GM06990 (cell line): Measurements from ENCODE around the gene CCDC30.

Source experiments
- DNase-seq: peaks from one replicate; pipeline ENCODE4 v3.0.0-alpha.2; 2011; ENCODE audit not compliant: insufficient read length; ENCODE audit errors: extremely low read depth
- H3K27me3 ChIP-seq: replicated peaks from 2 replicates; pipeline ENCODE4 v1.6.0; 2011; ENCODE audit warnings: low read length; ENCODE audit not compliant: control insufficient read depth, insufficient read depth
- H3K36me3 ChIP-seq: 2 replicates; pipeline ENCODE4 v1.5.1; 2011; ENCODE audit warnings: low read length; ENCODE audit not compliant: control insufficient read depth, insufficient read depth
- H3K4me3 ChIP-seq: replicated peaks from 2 replicates; pipeline ENCODE4 v1.5.1; 2011; ENCODE audit warnings: low read depth, mild to moderate bottlenecking, control low read depth, low read length
- CTCF ChIP-seq: IDR thresholded peaks from 2 replicates; pipeline ENCODE4 v1.5.1; 2011; ENCODE audit warnings: low read length, control low read depth, mild to moderate bottlenecking, inconsistent platforms; ENCODE audit not compliant: insufficient read depth, poor library complexity, severe bottlenecking

Gene CCDC30

GRCh38 chr1:42639116-42639515 is 176.0 kb downstream of the CCDC30 start:
- Histone ChIP-seq H3K36me3 (no peaks in the 10 kb centered on the region), H3K27me3 (no peaks in the 10 kb centered on the region), H3K4me3 (no peak overlapping the region)
- DNase-seq, result no peak
- TF ChIP-seq CTCF, result no peak

GRCh38 chr1:42646056-42646455 is 183.0 kb downstream of the CCDC30 start:
- H3K27me3 ChIP-seq, result no peaks in the 10 kb centered on the region
- H3K4me3 ChIP-seq, result no peak overlapping the region
- TF ChIP-seq CTCF, result no peak
- no peak for DNase-seq
- H3K36me3 ChIP-seq, result no peaks in the 10 kb centered on the region

- DNase-seq, result no peak
- no peaks in the 10 kb centered on the region for H3K27me3 ChIP-seq
- H3K4me3 ChIP-seq, result no peak overlapping the region; the same call in 1 of the 2 replicates
- TF ChIP-seq CTCF, result no peak
- 0 out of 2 replicates have a peak, but pooled peaks cover 2% of the 10 kb centered on the region for H3K36me3 ChIP-seq
Measured at GRCh38 chr1:42657201-42657600, 194.1 kb downstream of the CCDC30 start.

- no peak for TF ChIP-seq CTCF
- Histone ChIP-seq H3K27me3 (no peaks in the 10 kb centered on the region), H3K4me3 (peak within 1 kb of the TSS; percentile 81), H3K36me3 (peaks cover 3% of the 10 kb centered on the region; the same call in 1 of the 2 replicates)
- DNase-seq, result peak; percentile 95
Measured at GRCh38 chr1:42657981-42658876, 195.1 kb downstream of the CCDC30 start, which contains the start of gene PPIH. Gene PPIH, plus strand, starts transcription at chr1:42658423. Its CDS starts 24 bp downstream, at chr1:42658447.

GRCh38 chr1:42658877-42659337 is 195.8 kb downstream of the CCDC30 start:
- DNase-seq, result no peak
- H3K27me3 ChIP-seq, result no peaks in the 10 kb centered on the region

More at GRCh38 chr1:42658877-42659337, 195.8 kb downstream of the CCDC30 start:
- Histone ChIP-seq H3K4me3 (peak overlapping the region; percentile 81), H3K36me3 (peaks cover 3% of the 10 kb centered on the region; the same call in 1 of the 2 replicates)
- TF ChIP-seq CTCF, result no peak
